HepG2 (cell line): ENCODE results near the gene SCARB2. TPM values are rescaled to one million over a fixed set of nuclear protein-coding genes. Genes with fewer than 3 reads are reported as not detected.

Experiments
- AGO2 ChIP-seq: fragments of 200-400 bp; formaldehyde crosslinking; optimal IDR thresholded peaks from 2 replicates; pipeline ENCODE3; 2017; ENCODE audit warnings: mild to moderate bottlenecking, low read depth, low read length, moderate library complexity
- AKAP8 ChIP-seq: sonication (generic); formaldehyde crosslinking; IDR thresholded peaks from 2 replicates; pipeline ENCODE4 v1.5.1; 2020; ENCODE audit warnings: mild to moderate bottlenecking, missing genetic modification reagents
- ETV6 ChIP-seq: sonication (generic); formaldehyde crosslinking; conservative IDR thresholded peaks from 2 replicates; pipeline ENCODE4 v1.4.0; 2020; ENCODE audit warnings: missing genetic modification reagents
- EZH2 ChIP-seq: conservative IDR thresholded peaks from 2 replicates; pipeline ENCODE4 v1.6.1; 2012; ENCODE audit warnings: mild to moderate bottlenecking, low read depth, low read length, moderate library complexity
- FIP1L1 ChIP-seq: fragments of 200-400 bp; formaldehyde crosslinking; IDR thresholded peaks from 2 replicates; pipeline ENCODE4 v1.6.1; 2018; ENCODE audit warnings: low read depth, mild to moderate bottlenecking, low read length, moderate library complexity, borderline replicate concordance; ENCODE audit not compliant: insufficient read depth
- FOXJ3 ChIP-seq: sonication (generic); formaldehyde crosslinking; IDR thresholded peaks from 2 replicates; pipeline ENCODE4 v1.4.0; 2020; ENCODE audit warnings: missing genetic modification reagents, mild to moderate bottlenecking, borderline replicate concordance
- HOXD1 ChIP-seq: sonication (generic); formaldehyde crosslinking; IDR thresholded peaks from 2 replicates; pipeline ENCODE4 v1.5.0; 2020; ENCODE audit warnings: missing genetic modification reagents
- PAF1 ChIP-seq: IDR thresholded peaks from 2 replicates; pipeline ENCODE4 v1.6.1; 2016; ENCODE audit warnings: missing genetic modification reagents, missing compliant biosample characterization
- PRMT3 ChIP-seq: sonication (generic); formaldehyde crosslinking; IDR thresholded peaks from 2 replicates; pipeline ENCODE4 v1.8.1; 2022; ENCODE audit warnings: low read depth, mild to moderate bottlenecking, moderate library complexity, missing genetic modification reagents, borderline replicate concordance
- SOX13 ChIP-seq, 3 experiments: fragments of 450-650 bp in 1 of 3; sonication (generic) in 1 of 3; formaldehyde crosslinking in 1 of 3; IDR thresholded peaks in 2 of 3; conservative IDR thresholded peaks in 1 of 3; 2 replicates each; pipeline versions ENCODE4 v1.5.0 to v1.6.1; 2016 to 2020; ENCODE audit warnings: antibody characterized with exemption in 1 of 3, mild to moderate bottlenecking in 1 of 3, missing compliant biosample characterization in 1 of 3, missing genetic modification reagents in 1 of 3, moderate library complexity in 1 of 3
- TOE1 ChIP-seq: sonication (generic); formaldehyde crosslinking; IDR thresholded peaks from 2 replicates; pipeline ENCODE4 v1.4.0; 2020; ENCODE audit warnings: mild to moderate bottlenecking, missing genetic modification reagents
- ZFP90 ChIP-seq: sonication (generic); formaldehyde crosslinking; IDR thresholded peaks from 2 replicates; pipeline ENCODE4 v1.8.0; 2022; ENCODE audit warnings: missing genetic modification reagents, mild to moderate bottlenecking, inconsistent platforms, borderline replicate concordance
- ZNF225 ChIP-seq: sonication (generic); formaldehyde crosslinking; IDR thresholded peaks from 2 replicates; pipeline ENCODE4 v1.4.0; 2020; ENCODE audit warnings: mild to moderate bottlenecking, missing genetic modification reagents
- ZNF446 ChIP-seq: sonication (generic); formaldehyde crosslinking; IDR thresholded peaks from 2 replicates; pipeline ENCODE4 v1.5.0; 2020; ENCODE audit warnings: mild to moderate bottlenecking, missing genetic modification reagents
- ZNF724P ChIP-seq: sonication (generic); formaldehyde crosslinking; IDR thresholded peaks from 2 replicates; pipeline ENCODE4 v1.8.0; 2022; ENCODE audit warnings: missing genetic modification reagents, borderline replicate concordance
- polyA plus RNA-seq, 8 experiments: library from polyadenylated mRNA; depleted of rRNA in 3 of 8; stranded (reverse) in 7 of 8; unstranded in 1 of 8; fragments of >200 nt; fragmentation: Illumina TruSeq in 4 of 8; extraction: Trizol in 4 of 8; gene quantifications; 2 replicates each; pipeline versions ENCODE4 v1.2.1 to v1.2.3, GENCODE V29; 2011 to 2016; ENCODE audit warnings: low read depth in 4 of 8, missing spikeins in 1 of 8, mixed read lengths in 1 of 8; ENCODE audit not compliant: insufficient read depth in 1 of 8
- total RNA-seq, 5 experiments: library from RNA; depleted of rRNA; stranded (reverse); fragments of >200 nt; fragmentation: Illumina TruSeq; extraction: Trizol; gene quantifications; 2 replicates each; pipeline ENCODE4 v1.2.3, GENCODE V29; 2016; ENCODE audit warnings: low read depth in 1 of 5
- TF ChIP-seq, protein P1 (sequence below): sonication (generic); formaldehyde crosslinking; IDR thresholded peaks from 2 replicates; pipeline ENCODE4 v1.4.0; 2020; ENCODE audit warnings: mild to moderate bottlenecking, missing genetic modification reagents
- TF ChIP-seq, protein P2 (sequence below): sonication (generic); formaldehyde crosslinking; IDR thresholded peaks from 2 replicates; pipeline ENCODE4 v1.9.0; 2021; ENCODE audit warnings: missing genetic modification reagents, mild to moderate bottlenecking, borderline replicate concordance
- TF ChIP-seq, protein P3 (sequence below): IDR thresholded peaks from 2 replicates; pipeline ENCODE4 v1.6.1; 2016; ENCODE audit warnings: missing compliant biosample characterization, missing genetic modification reagents, borderline replicate concordance
- TF ChIP-seq, protein P4 (sequence below): sonication (generic); formaldehyde crosslinking; IDR thresholded peaks from 2 replicates; pipeline ENCODE4 v1.4.0; 2020; ENCODE audit warnings: missing genetic modification reagents, borderline replicate concordance
- TF ChIP-seq, protein P5 (sequence below): IDR thresholded peaks from 2 replicates; pipeline ENCODE4 v1.6.1; 2016; ENCODE audit warnings: missing biosample characterization, missing genetic modification reagents, low read depth

The SCARB2 gene
- total and polyA plus RNA-seq, 2 of the 13 experiments (the other 11 are each of a cell fraction or from before 2014, with no cell fraction given), result 40.6 to 43.4 TPM

DNA sequence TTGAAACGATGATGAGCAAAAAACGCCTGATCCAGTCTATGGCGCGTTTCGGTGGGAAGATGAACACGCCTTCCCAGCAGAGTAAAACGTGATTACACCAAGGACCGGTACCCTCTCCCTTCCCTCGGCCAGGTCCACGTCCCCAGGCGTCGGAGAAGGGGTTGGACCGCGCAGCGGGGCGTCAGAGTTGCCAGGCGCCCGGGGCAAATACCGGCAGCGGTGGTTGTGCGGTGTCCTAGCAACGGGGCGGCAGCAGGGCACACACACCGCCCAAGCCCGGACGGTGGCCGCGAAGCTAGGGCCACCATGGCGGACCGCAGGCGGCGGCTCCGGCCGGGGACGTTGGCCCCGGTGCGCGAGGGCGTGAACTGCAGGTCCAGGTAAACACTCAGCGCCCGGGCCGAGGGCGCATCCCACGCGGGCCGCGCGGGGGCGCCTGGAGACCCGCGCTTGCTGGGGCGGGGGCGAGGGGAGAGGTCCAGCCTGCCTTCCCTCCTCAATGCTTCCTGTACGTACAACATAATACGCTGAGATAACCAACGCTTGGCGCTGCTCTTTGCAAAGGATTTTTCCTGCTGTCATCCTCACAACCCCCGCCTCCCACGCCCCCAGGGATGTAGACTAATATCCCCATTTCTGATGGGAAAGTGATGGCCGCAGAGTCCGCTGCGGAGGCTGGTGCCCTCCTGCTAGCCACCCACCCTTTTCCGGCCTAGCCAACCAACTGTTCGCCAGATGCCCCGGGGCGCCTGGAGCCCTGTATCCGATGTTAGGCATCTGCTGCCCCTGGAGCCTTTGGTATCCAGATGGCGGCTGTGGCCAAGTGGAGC is 38.0 kb upstream of the SCARB2 start, which contains the start of gene FAM47E (continued):
- no peak for TF ChIP-seq SOX13 (IDR thresholded peaks at IDR 0.05)
- peak in 1 of 2 experiments; percentile 62; a peak in 1 of 4 replicates for TF ChIP-seq SOX13 (CRISPR knock-in tag; conservative IDR thresholded peaks at IDR 0.05 in 1 of 2, IDR thresholded peaks at IDR 0.05 in 1 of 2)
- TF ChIP-seq PRMT3 (CRISPR knock-in tag), result no peak
- peak; percentile 82 for TF ChIP-seq ZNF724P (CRISPR knock-in tag)
- TF ChIP-seq, protein P1, sequence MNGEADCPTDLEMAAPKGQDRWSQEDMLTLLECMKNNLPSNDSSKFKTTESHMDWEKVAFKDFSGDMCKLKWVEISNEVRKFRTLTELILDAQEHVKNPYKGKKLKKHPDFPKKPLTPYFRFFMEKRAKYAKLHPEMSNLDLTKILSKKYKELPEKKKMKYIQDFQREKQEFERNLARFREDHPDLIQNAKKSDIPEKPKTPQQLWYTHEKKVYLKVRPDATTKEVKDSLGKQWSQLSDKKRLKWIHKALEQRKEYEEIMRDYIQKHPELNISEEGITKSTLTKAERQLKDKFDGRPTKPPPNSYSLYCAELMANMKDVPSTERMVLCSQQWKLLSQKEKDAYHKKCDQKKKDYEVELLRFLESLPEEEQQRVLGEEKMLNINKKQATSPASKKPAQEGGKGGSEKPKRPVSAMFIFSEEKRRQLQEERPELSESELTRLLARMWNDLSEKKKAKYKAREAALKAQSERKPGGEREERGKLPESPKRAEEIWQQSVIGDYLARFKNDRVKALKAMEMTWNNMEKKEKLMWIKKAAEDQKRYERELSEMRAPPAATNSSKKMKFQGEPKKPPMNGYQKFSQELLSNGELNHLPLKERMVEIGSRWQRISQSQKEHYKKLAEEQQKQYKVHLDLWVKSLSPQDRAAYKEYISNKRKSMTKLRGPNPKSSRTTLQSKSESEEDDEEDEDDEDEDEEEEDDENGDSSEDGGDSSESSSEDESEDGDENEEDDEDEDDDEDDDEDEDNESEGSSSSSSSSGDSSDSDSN (CRISPR knock-in tag), result peak; percentile 79; the same call in 1 of the 2 replicates
- no peak for TF ChIP-seq FIP1L1
- 0 out of 2 replicates have a peak, but pooled peaks have one; percentile 34 for TF ChIP-seq ETV6 (CRISPR knock-in tag)
- TF ChIP-seq ZNF446, result no peak
- TF ChIP-seq, protein P2, sequence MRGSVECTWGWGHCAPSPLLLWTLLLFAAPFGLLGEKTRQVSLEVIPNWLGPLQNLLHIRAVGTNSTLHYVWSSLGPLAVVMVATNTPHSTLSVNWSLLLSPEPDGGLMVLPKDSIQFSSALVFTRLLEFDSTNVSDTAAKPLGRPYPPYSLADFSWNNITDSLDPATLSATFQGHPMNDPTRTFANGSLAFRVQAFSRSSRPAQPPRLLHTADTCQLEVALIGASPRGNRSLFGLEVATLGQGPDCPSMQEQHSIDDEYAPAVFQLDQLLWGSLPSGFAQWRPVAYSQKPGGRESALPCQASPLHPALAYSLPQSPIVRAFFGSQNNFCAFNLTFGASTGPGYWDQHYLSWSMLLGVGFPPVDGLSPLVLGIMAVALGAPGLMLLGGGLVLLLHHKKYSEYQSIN (CRISPR knock-in tag), result no peak
- peak; percentile 68; the same call in 1 of the 2 replicates for TF ChIP-seq HOXD1 (CRISPR knock-in tag)
- TF ChIP-seq ZNF225, result peak; percentile 57; the same call in 1 of the 2 replicates
- TF ChIP-seq PAF1 (CRISPR knock-in tag), result no peak
- no peak for TF ChIP-seq AKAP8 (CRISPR knock-in tag)
- TF ChIP-seq ZFP90 (CRISPR knock-in tag), result no peak; the same call in 1 of the 2 replicates
- TF ChIP-seq, protein P3, sequence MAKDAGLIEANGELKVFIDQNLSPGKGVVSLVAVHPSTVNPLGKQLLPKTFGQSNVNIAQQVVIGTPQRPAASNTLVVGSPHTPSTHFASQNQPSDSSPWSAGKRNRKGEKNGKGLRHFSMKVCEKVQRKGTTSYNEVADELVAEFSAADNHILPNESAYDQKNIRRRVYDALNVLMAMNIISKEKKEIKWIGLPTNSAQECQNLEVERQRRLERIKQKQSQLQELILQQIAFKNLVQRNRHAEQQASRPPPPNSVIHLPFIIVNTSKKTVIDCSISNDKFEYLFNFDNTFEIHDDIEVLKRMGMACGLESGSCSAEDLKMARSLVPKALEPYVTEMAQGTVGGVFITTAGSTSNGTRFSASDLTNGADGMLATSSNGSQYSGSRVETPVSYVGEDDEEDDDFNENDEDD (CRISPR knock-in tag), result peak; percentile 57; the same call in 1 of the 2 replicates
- no peak for TF ChIP-seq TOE1 (CRISPR knock-in tag)
- TF ChIP-seq, protein P4, sequence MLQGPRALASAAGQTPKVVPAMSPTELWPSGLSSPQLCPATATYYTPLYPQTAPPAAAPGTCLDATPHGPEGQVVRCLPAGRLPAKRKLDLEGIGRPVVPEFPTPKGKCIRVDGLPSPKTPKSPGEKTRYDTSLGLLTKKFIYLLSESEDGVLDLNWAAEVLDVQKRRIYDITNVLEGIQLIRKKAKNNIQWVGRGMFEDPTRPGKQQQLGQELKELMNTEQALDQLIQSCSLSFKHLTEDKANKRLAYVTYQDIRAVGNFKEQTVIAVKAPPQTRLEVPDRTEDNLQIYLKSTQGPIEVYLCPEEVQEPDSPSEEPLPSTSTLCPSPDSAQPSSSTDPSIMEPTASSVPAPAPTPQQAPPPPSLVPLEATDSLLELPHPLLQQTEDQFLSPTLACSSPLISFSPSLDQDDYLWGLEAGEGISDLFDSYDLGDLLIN (CRISPR knock-in tag), result no peak; the same call in 1 of the 2 replicates
- no peak for TF ChIP-seq EZH2
- TF ChIP-seq FOXJ3 (CRISPR knock-in tag), result peak; percentile 64; the same call in 1 of the 2 replicates
- TF ChIP-seq, protein P5, sequence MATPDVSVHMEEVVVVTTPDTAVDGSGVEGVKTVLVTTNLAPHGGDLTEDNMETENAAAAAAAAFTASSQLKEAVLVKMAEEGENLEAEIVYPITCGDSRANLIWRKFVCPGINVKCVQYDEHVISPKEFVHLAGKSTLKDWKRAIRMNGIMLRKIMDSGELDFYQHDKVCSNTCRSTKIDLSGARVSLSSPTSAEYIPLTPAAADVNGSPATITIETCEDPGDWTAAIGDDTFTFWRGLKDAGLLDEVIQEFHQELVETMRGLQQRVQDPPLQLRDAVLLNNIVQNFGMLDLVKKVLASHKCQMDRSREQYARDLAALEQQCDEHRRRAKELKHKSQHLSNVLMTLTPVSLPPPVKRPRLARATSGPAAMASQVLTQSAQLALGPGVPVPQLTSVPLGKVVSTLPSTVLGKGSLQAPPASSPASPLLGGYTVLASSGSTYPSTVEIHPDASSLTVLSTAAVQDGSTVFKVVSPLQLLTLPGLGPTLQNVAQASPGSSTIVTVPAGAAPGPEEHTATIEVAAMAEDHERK (CRISPR knock-in tag), result no peak
- no peak for TF ChIP-seq AGO2
